Measurements from ENCODE around the gene LRFN5.

The LRFN5 gene

GRCh38 chr14:41644606-41645005 lies 37.9 kb downstream of the LRFN5 start:
- Histone ChIP-seq H3K4me2 (ENCODE audit: low read depth, low read length) (no peak overlapping the region), H3K36me3 (replicated peaks; ENCODE audit: insufficient read depth, low read length) (no peaks in the 10 kb centered on the region), H3K9ac (ENCODE audit: low read length) (no peak overlapping the region), H3K9me3 (replicated peaks; ENCODE audit: insufficient read depth, low read length) (no peaks in the 10 kb centered on the region), H3F3A (ENCODE audit: insufficient read depth, low read length) (no peaks in the 10 kb centered on the region), H3K4me1 (ENCODE audit: low read length) (no peaks in the 10 kb centered on the region), H4K20me1 (ENCODE audit: insufficient read depth, low read length) (no peaks in the 10 kb centered on the region), H2AFZ (ENCODE audit: low read length) (no peak overlapping the region), H3K27ac (ENCODE audit: low read length) (no peak overlapping the region), H3K4me3 (ENCODE audit: low read length) (no peak overlapping the region), H3K79me2 (ENCODE audit: low read length) (no peaks in the 10 kb centered on the region), H3K27me3 (replicated peaks; ENCODE audit: insufficient read depth, low read length) (no peaks in the 10 kb centered on the region), H3K9me2 (replicated peaks; ENCODE audit: insufficient read depth, low read length) (no peaks in the 10 kb centered on the region)
- DNase-seq, result no peak
- TF ChIP-seq EZH2phosphoT487 (IDR thresholded peaks at IDR 0.05; ENCODE audit: low read length), result no peak
- TF ChIP-seq CTCF (IDR thresholded peaks at IDR 0.05; ENCODE audit: low read length), result no peak
- TF ChIP-seq EZH2 (optimal IDR thresholded peaks at IDR 0.05; ENCODE audit: low read depth, low read length), result no peak

GRCh38 chr14:41650802-41651201 lies 44.1 kb downstream of the LRFN5 start:
- no peak overlapping the region for H3K9ac ChIP-seq (ENCODE audit: low read length)
- no peaks in the 10 kb centered on the region for H3K9me2 ChIP-seq (replicated peaks; ENCODE audit: insufficient read depth, low read length)
- H3K36me3 ChIP-seq (replicated peaks; ENCODE audit: insufficient read depth, low read length), result no peaks in the 10 kb centered on the region
- DNase-seq, result no peak
- H3K27me3 ChIP-seq (replicated peaks; ENCODE audit: insufficient read depth, low read length), result no peaks in the 10 kb centered on the region
- no peak overlapping the region for H3K27ac ChIP-seq (ENCODE audit: low read length)
- H3K4me1 ChIP-seq (ENCODE audit: low read length), result no peaks in the 10 kb centered on the region
- no peak overlapping the region for H3K4me2 ChIP-seq (ENCODE audit: low read depth, low read length)
- H4K20me1 ChIP-seq (ENCODE audit: insufficient read depth, low read length), result no peaks in the 10 kb centered on the region
- TF ChIP-seq EZH2phosphoT487 (IDR thresholded peaks at IDR 0.05; ENCODE audit: low read length) (no peak), EZH2 (optimal IDR thresholded peaks at IDR 0.05; ENCODE audit: low read depth, low read length) (no peak), CTCF (IDR thresholded peaks at IDR 0.05; ENCODE audit: low read length) (no peak)
- H3K4me3 ChIP-seq (ENCODE audit: low read length), result no peak overlapping the region
- no peaks in the 10 kb centered on the region for H3K79me2 ChIP-seq (ENCODE audit: low read length)
- H3K9me3 ChIP-seq (replicated peaks; ENCODE audit: insufficient read depth, low read length), result no peaks in the 10 kb centered on the region
- no peak overlapping the region for H2AFZ ChIP-seq (ENCODE audit: low read length)
- H3F3A ChIP-seq (ENCODE audit: insufficient read depth, low read length), result no peaks in the 10 kb centered on the region

- Histone ChIP-seq H3K27ac (ENCODE audit: low read length) (no peak overlapping the region), H3K36me3 (replicated peaks; ENCODE audit: insufficient read depth, low read length) (no peaks in the 10 kb centered on the region), H3K4me1 (ENCODE audit: low read length) (no peaks in the 10 kb centered on the region), H4K20me1 (ENCODE audit: insufficient read depth, low read length) (no peaks in the 10 kb centered on the region), H3K9me3 (replicated peaks; ENCODE audit: insufficient read depth, low read length) (no peaks in the 10 kb centered on the region), H3K9ac (ENCODE audit: low read length) (no peak overlapping the region), H3K4me2 (ENCODE audit: low read depth, low read length) (no peak overlapping the region), H3F3A (ENCODE audit: insufficient read depth, low read length) (no peaks in the 10 kb centered on the region), H3K9me2 (replicated peaks; ENCODE audit: insufficient read depth, low read length) (no peaks in the 10 kb centered on the region), H3K79me2 (ENCODE audit: low read length) (no peaks in the 10 kb centered on the region), H3K4me3 (ENCODE audit: low read length) (no peak overlapping the region), H2AFZ (ENCODE audit: low read length) (no peak overlapping the region), H3K27me3 (replicated peaks; ENCODE audit: insufficient read depth, low read length) (no peaks in the 10 kb centered on the region)
- TF ChIP-seq CTCF (IDR thresholded peaks at IDR 0.05; ENCODE audit: low read length) (no peak), EZH2phosphoT487 (IDR thresholded peaks at IDR 0.05; ENCODE audit: low read length) (no peak), EZH2 (optimal IDR thresholded peaks at IDR 0.05; ENCODE audit: low read depth, low read length) (no peak)
- no peak for DNase-seq
These were observed 47.5 kb downstream of the LRFN5 start for GRCh38 chr14:41654196-41654595.

Data from MM.1S (cell line).